ENCODE results near the gene TNXB. TPM values are rescaled to one million over a fixed set of nuclear protein-coding genes. Genes with fewer than 3 reads are reported as not detected.
A peak's percentile ranks its signal among the peaks of the same experiment; 100 is the strongest.

The TNXB gene
- total and polyA plus RNA-seq, 9 of the 15 experiments (the other 6 are each of a cell fraction or from before 2014, with no cell fraction given) = 0.14 to 28.1 (median 12.4) TPM

GRCh38 chr6:32081168-32081990, 27.8 kb downstream of the TNXB start (continued):
- TF ChIP-seq ZNF277 (CRISPR knock-in tag; IDR thresholded peaks at IDR 0.05; ENCODE audit: borderline replicate concordance) (no peak), TOE1 (IDR thresholded peaks at IDR 0.05; ENCODE audit: borderline replicate concordance) (peak; percentile 44; the same call in 1 of the 2 replicates), TOE1 (CRISPR knock-in tag; IDR thresholded peaks at IDR 0.05; ENCODE audit: borderline replicate concordance, low read depth) (no peak), ZBTB9 (CRISPR knock-in tag; IDR thresholded peaks at IDR 0.05) (peak; percentile 88), RAD51 (IDR thresholded peaks at IDR 0.05; ENCODE audit: borderline replicate concordance, low read depth) (no peak), ELF2 (CRISPR knock-in tag; IDR thresholded peaks at IDR 0.05) (no peak), ZKSCAN8 (CRISPR knock-in tag; IDR thresholded peaks at IDR 0.05) (no peak), FOXP1 (CRISPR knock-in tag; IDR thresholded peaks at IDR 0.05) (peak; percentile 46; the same call in 1 of the 2 replicates), ATF2 (CRISPR knock-in tag; IDR thresholded peaks at IDR 0.05) (no peak), E2F5 (CRISPR knock-in tag; IDR thresholded peaks at IDR 0.05) (no peak), ZKSCAN3 (CRISPR knock-in tag; IDR thresholded peaks at IDR 0.05) (no peak), JUNB (CRISPR knock-in tag; conservative IDR thresholded peaks at IDR 0.05) (0 out of 2 replicates have a peak, but pooled peaks have one; percentile 4), CEBPB (tag; IDR thresholded peaks at IDR 0.05) (no peak), E2F6 (IDR thresholded peaks at IDR 0.05; ENCODE audit: borderline replicate concordance in 1 of 2, extremely low read depth in 1 of 2, insufficient read depth in 1 of 2, insufficient read length in 1 of 2, low read depth in 1 of 2, low read length in 1 of 2, poor library complexity in 1 of 2, severe bottlenecking in 1 of 2) (peak in 1 of 2 experiments; percentile 69), FOXA1 (IDR thresholded peaks at IDR 0.05; ENCODE audit: borderline replicate concordance) (no peak), IRF2 (CRISPR knock-in tag; IDR thresholded peaks at IDR 0.05) (no peak)

All from K562 (cell line).